Endothelial cell of umbilical vein (primary cell): ENCODE data around the gene QRICH2.

Source experiments
- CTCF ChIP-seq, 2 donors: IDR thresholded peaks; 1 replicate in 1 of 2; 2 replicates in 1 of 2; pipeline ENCODE4 v1.5.1; 2011; ENCODE audit warnings: low read length in 2 of 2, mild to moderate bottlenecking in 2 of 2, moderate library complexity in 2 of 2, control low read depth in 1 of 2, inconsistent platforms in 1 of 2, low read depth in 1 of 2; ENCODE audit not compliant: insufficient read depth in 1 of 2; ENCODE audit errors: extremely low read depth in 1 of 2
- EZH2 ChIP-seq: IDR thresholded peaks from 2 replicates; pipeline ENCODE4 v1.6.1; 2012; ENCODE audit warnings: borderline replicate concordance, low read depth, mild to moderate bottlenecking, moderate library complexity, low read length, inconsistent platforms; ENCODE audit not compliant: severe bottlenecking
- FOS ChIP-seq: IDR thresholded peaks from 2 replicates; pipeline ENCODE4 v1.6.1; 2011; ENCODE audit warnings: mild to moderate bottlenecking, low read length, moderate library complexity, borderline replicate concordance; ENCODE audit not compliant: insufficient read depth
- GATA2 ChIP-seq: IDR thresholded peaks from 2 replicates; pipeline ENCODE4 v1.7.0; 2011; ENCODE audit warnings: low read depth, mild to moderate bottlenecking, moderate library complexity, mixed read lengths, low read length; ENCODE audit not compliant: insufficient read length, insufficient read depth
- MYC ChIP-seq: IDR thresholded peaks from one replicate; pipeline ENCODE4 v1.6.1; 2011; ENCODE audit warnings: mild to moderate bottlenecking, low read depth, low read length
- POLR2A ChIP-seq: IDR thresholded peaks from 2 replicates; pipeline ENCODE4 v1.6.1; 2012; ENCODE audit warnings: low read depth, mild to moderate bottlenecking, control low read depth, low read length
- TF ChIP-seq, protein P1 (sequence below): IDR thresholded peaks from 2 replicates; pipeline ENCODE4 v1.6.1; 2011; ENCODE audit not compliant: insufficient read depth, insufficient read length

GRCh38 chr17:76233588-76234353 lies 74.3 kb downstream of the QRICH2 start:
- TF ChIP-seq EZH2 (no peak), CTCF (IDR thresholded peaks at IDR 0.05; ENCODE audit: extremely low read depth in 1 of 2, insufficient read depth in 1 of 2, low read depth in 1 of 2, low read length in 2 of 2) (no peak), FOS (no peak), POLR2A (no peak), GATA2 (no peak), MYC (no peak)
- TF ChIP-seq, protein P1, sequence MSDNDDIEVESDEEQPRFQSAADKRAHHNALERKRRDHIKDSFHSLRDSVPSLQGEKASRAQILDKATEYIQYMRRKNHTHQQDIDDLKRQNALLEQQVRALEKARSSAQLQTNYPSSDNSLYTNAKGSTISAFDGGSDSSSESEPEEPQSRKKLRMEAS, result no peak
